Measurements from ENCODE around the gene PTPRT. TPM values are rescaled to one million over a fixed set of nuclear protein-coding genes. Genes with fewer than 3 reads are reported as not detected.

PTPRT gene
- total and polyA plus RNA-seq, 7 donors: under 0.01 to 0.09 (median 0.03) TPM; not detected in 1

- no peak for ATAC-seq
- H3K27me3 ChIP-seq (ENCODE audit: insufficient read depth in 3 of 3, low read length in 2 of 3): no peaks in the 10 kb centered on the region
- H3K9me3 ChIP-seq: no peaks in the 10 kb centered on the region
- no peak for DNase-seq
- no peaks in the 10 kb centered on the region for H3K4me1 ChIP-seq
- intact Hi-C loops (cut with DNase I): no loop called here
- H3K36me3 ChIP-seq (ENCODE audit: insufficient read depth in 1 of 2, low read depth in 1 of 2): no peaks in the 10 kb centered on the region
- no peak for TF ChIP-seq CTCF (IDR thresholded peaks at IDR 0.05)
- H3K27ac ChIP-seq: no peak overlapping the region
- WGBS, 3 donors: 88 to 92% (median 91%) methylated on average over 2 of the region's 2 CpGs
- H3K4me3 ChIP-seq: no peak overlapping the region
Observed at GRCh38 chr20:42634156-42634555, 555.5 kb downstream of the PTPRT start.

- intact Hi-C loops (cut with DNase I): no loop called here
- TF ChIP-seq CTCF (IDR thresholded peaks at IDR 0.05): no peak
- H3K36me3 ChIP-seq (ENCODE audit: insufficient read depth in 1 of 2, low read depth in 1 of 2): no peaks in the 10 kb centered on the region
- no peak overlapping the region for H3K4me3 ChIP-seq
- no peak for DNase-seq
- H3K9me3 ChIP-seq: no peaks in the 10 kb centered on the region
- no peak for ATAC-seq
- 32 to 71% (median 59%) methylated on average over 1 of the region's 1 CpG for WGBS, 3 donors
- no peaks in the 10 kb centered on the region for H3K27me3 ChIP-seq (ENCODE audit: insufficient read depth in 3 of 3, low read length in 2 of 3)
- H3K27ac ChIP-seq: no peak overlapping the region
- H3K4me1 ChIP-seq: no peaks in the 10 kb centered on the region
Observed at GRCh38 chr20:42628683-42629082, 561.0 kb downstream of the PTPRT start.

GRCh38 chr20:42613076-42613475 lies 576.6 kb downstream of the PTPRT start:
- no peak overlapping the region for H3K4me3 ChIP-seq
- no peak overlapping the region for H3K27ac ChIP-seq
- WGBS, 3 donors: 24 to 33% (median 25%) methylated on average over 3 of the region's 3 CpGs
- DNase-seq (no peak), ATAC-seq (no peak)
- H3K36me3 ChIP-seq (ENCODE audit: insufficient read depth in 1 of 2, low read depth in 1 of 2): no peaks in the 10 kb centered on the region
- H3K27me3 ChIP-seq (ENCODE audit: insufficient read depth in 3 of 3, low read length in 2 of 3): no peaks in the 10 kb centered on the region
- no peak for TF ChIP-seq CTCF (IDR thresholded peaks at IDR 0.05)
- no peaks in the 10 kb centered on the region for H3K9me3 ChIP-seq
- no peaks in the 10 kb centered on the region for H3K4me1 ChIP-seq
- intact Hi-C loops (cut with DNase I): no loop called here

GRCh38 chr20:42611889-42612837 lies 577.5 kb downstream of the PTPRT start:
- no peak overlapping the region for H3K4me3 ChIP-seq
- H3K9me3 ChIP-seq: no peaks in the 10 kb centered on the region
- no peaks in the 10 kb centered on the region for H3K36me3 ChIP-seq (ENCODE audit: insufficient read depth in 1 of 2, low read depth in 1 of 2)
- no peaks in the 10 kb centered on the region for H3K4me1 ChIP-seq
- DNase-seq: no peak
- intact Hi-C loops (cut with DNase I): no loop called here
- TF ChIP-seq CTCF (IDR thresholded peaks at IDR 0.05): no peak
- no peak for ATAC-seq
- no peak overlapping the region for H3K27ac ChIP-seq
- WGBS, 3 donors: 32 to 45% (median 38%) methylated on average over 7 of the region's 7 CpGs
- no peaks in the 10 kb centered on the region for H3K27me3 ChIP-seq (ENCODE audit: insufficient read depth in 3 of 3, low read length in 2 of 3)
